Left ventricle myocardium inferior (tissue), 1 donor: ENCODE results near the gene ZNF384. TPM values are rescaled to one million over a fixed set of nuclear protein-coding genes. Genes with fewer than 3 reads are reported as not detected.

Experiments used
- DNase-seq: peaks from one replicate; pipeline ENCODE4 v3.0.0-alpha.2; 2020
- H3K27ac ChIP-seq: fragments of 200-600 bp; replicated peaks from 2 replicates; pipeline ENCODE4 v1.8.0; 2021
- H3K27me3 ChIP-seq: fragments of 200-600 bp; 2 replicates; pipeline ENCODE4 v1.8.0; 2021; ENCODE audit warnings: low read depth
- H3K36me3 ChIP-seq: fragments of 200-600 bp; 2 replicates; pipeline ENCODE4 v1.8.0; 2021
- H3K4me1 ChIP-seq: fragments of 200-600 bp; 2 replicates; pipeline ENCODE4 v1.8.0; 2021
- H3K4me3 ChIP-seq: fragments of 200-600 bp; 2 replicates; pipeline ENCODE4 v1.8.0; 2021; ENCODE audit warnings: mild to moderate bottlenecking, moderate library complexity
- H3K9me3 ChIP-seq: fragments of 200-600 bp; replicated peaks from 2 replicates; pipeline ENCODE4 v1.8.0; 2021
- CTCF ChIP-seq: fragments of 200-600 bp; IDR thresholded peaks from 2 replicates; pipeline ENCODE4 v1.8.0; 2021; ENCODE audit warnings: antibody characterized with exemption, mild to moderate bottlenecking, borderline replicate concordance
- intact Hi-C: fragments of 100-400 bp; cut with micrococcal nuclease; formaldehyde crosslinking; loops from one replicate; pipeline ENCODE4 v1.11.0; 2022
- total RNA-seq: library from RNA; stranded (reverse); fragmentation: NEBNext Ultra II Directional; extraction: Animal tissue kit (Norgen Biotek cat#: 25700); gene quantifications from one replicate; pipeline ENCODE4 v1.2.1, GENCODE V29; 2021
- donor health status: DM: no; HTN: yes; CAD: no; lungs with severe emphysema.

The ZNF384 gene
- total RNA-seq, 1 donor from 2014 or later = 26.5 TPM

- no peak for DNase-seq
- H3K27ac ChIP-seq = peak overlapping the region; percentile 75
- peak overlapping the region; percentile 62 for H3K4me3 ChIP-seq
- H3K9me3 ChIP-seq = no peaks in the 10 kb centered on the region
- TF ChIP-seq CTCF = no peak
- H3K4me1 ChIP-seq = peaks cover 20% of the 10 kb centered on the region
- intact Hi-C loops = no loop called here
- H3K27me3 ChIP-seq = peaks cover 6% of the 10 kb centered on the region
- H3K36me3 ChIP-seq = no peaks in the 10 kb centered on the region
Observed at GRCh38 chr12:6632026-6632983, 56.9 kb downstream of the ZNF384 start.

- peak overlapping the region; percentile 75 for H3K27ac ChIP-seq
- no peaks in the 10 kb centered on the region for H3K9me3 ChIP-seq
- H3K4me1 ChIP-seq = peaks cover 20% of the 10 kb centered on the region
- H3K36me3 ChIP-seq = no peaks in the 10 kb centered on the region
- intact Hi-C loops = no loop called here
- peaks cover 6% of the 10 kb centered on the region for H3K27me3 ChIP-seq
- peak overlapping the region; percentile 62 for H3K4me3 ChIP-seq
- TF ChIP-seq CTCF = no peak
- DNase-seq = no peak
Observed at GRCh38 chr12:6631549-6631961, 57.6 kb downstream of the ZNF384 start.

- Histone ChIP-seq H3K27ac (peak overlapping the region; percentile 75), H3K4me1 (peaks cover 20% of the 10 kb centered on the region), H3K9me3 (no peaks in the 10 kb centered on the region), H3K4me3 (peak overlapping the region; percentile 62), H3K36me3 (no peaks in the 10 kb centered on the region), H3K27me3 (peaks cover 6% of the 10 kb centered on the region)
- intact Hi-C loops = no loop called here
- DNase-seq = no peak
- TF ChIP-seq CTCF = no peak
Observed at GRCh38 chr12:6630736-6631135, 58.4 kb downstream of the ZNF384 start.

- H3K36me3 ChIP-seq = no peaks in the 10 kb centered on the region
- no peak overlapping the region for H3K4me3 ChIP-seq
- H3K4me1 ChIP-seq = peaks cover 17% of the 10 kb centered on the region
- H3K27me3 ChIP-seq = peaks cover 6% of the 10 kb centered on the region
- no peak for DNase-seq
- no peaks in the 10 kb centered on the region for H3K9me3 ChIP-seq
- no peak overlapping the region for H3K27ac ChIP-seq
- intact Hi-C loops = no loop called here
- TF ChIP-seq CTCF = no peak
Observed at GRCh38 chr12:6627616-6628015, 61.6 kb downstream of the ZNF384 start.

GRCh38 chr12:6626654-6627283 is 62.4 kb downstream of the ZNF384 start:
- no peak overlapping the region for H3K4me3 ChIP-seq
- no peak overlapping the region for H3K27ac ChIP-seq
- H3K4me1 ChIP-seq = peaks cover 12% of the 10 kb centered on the region
- peaks cover 6% of the 10 kb centered on the region for H3K27me3 ChIP-seq
- no peak for TF ChIP-seq CTCF
- H3K9me3 ChIP-seq = no peaks in the 10 kb centered on the region
- DNase-seq = no peak
- intact Hi-C loops = no loop called here
- H3K36me3 ChIP-seq = no peaks in the 10 kb centered on the region
